ENCODE measurements around the gene STX5.
"Not testable (repeated sequence)": the region's sequence is repeated elsewhere in the genome, so short reads cannot be mapped to it uniquely, and the experiment has no call there.

Gene STX5, protein sequence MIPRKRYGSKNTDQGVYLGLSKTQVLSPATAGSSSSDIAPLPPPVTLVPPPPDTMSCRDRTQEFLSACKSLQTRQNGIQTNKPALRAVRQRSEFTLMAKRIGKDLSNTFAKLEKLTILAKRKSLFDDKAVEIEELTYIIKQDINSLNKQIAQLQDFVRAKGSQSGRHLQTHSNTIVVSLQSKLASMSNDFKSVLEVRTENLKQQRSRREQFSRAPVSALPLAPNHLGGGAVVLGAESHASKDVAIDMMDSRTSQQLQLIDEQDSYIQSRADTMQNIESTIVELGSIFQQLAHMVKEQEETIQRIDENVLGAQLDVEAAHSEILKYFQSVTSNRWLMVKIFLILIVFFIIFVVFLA

DNA sequence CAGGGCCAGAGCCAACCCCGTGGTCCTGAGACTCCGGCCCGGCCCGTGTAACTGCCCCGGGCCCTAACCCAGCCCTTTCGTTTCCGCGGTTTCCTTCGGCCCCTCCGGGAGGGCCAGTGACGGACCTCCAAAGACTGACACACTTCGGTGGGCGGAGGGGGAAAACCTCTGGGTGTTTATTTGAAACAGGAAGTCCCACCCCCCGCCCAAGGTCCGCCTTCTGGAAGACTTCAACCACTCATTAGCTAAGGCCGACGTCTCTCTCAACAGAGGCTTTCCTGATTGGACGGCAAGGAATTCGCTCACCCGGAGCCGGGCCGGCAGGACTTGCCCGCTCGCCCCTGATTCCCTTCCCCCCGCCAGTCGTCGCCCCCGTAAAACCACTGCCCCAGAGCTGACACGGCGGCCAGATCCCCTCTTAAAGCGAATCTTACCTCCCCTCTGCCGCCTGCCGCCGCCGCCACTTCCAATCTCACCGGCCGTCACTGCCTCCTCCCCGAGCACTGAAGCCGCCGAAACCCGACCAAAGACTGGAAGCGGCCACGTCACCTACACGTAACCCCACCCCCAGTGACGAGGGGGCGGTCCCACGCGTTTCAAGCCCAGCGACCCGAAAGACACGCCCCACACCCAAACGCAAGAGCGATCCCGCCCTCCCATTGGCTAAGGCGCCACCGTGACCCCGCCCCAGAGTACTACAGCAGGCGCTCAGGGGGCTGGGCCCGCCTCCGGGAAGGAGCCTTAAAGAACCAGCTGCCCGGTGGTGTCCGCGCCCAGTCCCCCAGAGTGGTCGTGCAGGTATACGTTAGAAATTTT lies at the start of gene STX5:
Gene STX5 (minus strand): TSS at position 532 of the 816 bp plus-strand sequence. CDS start 808 bp downstream, outside the sequence.
- DNase-seq = peak; percentile 99

DNA sequence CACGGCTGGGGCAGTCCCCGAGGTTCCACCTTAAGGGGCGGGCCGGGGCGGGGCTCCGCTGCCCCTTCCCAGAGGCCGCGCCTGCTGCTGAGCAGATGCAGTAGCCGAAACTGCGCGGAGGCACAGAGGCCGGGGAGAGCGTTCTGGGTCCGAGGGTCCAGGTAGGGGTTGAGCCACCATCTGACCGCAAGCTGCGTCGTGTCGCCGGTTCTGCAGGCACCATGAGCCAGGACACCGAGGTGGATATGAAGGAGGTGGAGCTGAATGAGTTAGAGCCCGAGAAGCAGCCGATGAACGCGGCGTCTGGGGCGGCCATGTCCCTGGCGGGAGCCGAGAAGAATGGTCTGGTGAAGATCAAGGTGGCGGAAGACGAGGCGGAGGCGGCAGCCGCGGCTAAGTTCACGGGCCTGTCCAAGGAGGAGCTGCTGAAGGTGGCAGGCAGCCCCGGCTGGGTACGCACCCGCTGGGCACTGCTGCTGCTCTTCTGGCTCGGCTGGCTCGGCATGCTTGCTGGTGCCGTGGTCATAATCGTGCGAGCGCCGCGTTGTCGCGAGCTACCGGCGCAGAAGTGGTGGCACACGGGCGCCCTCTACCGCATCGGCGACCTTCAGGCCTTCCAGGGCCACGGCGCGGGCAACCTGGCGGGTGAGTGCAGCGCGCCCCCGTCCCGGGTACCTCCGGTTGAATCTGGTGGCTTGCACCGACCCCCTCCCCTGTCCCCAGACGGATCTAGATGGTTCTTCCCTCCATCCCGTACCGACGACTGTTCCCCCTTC lies 49.1 kb upstream of the STX5 start, which contains the start of gene SLC3A2:
Gene SLC3A2 (plus strand): TSS at position 94 of the 776 bp plus-strand sequence. CDS start 128 bp downstream, at position 222.
- DNase-seq = peak; percentile 89

DNA sequence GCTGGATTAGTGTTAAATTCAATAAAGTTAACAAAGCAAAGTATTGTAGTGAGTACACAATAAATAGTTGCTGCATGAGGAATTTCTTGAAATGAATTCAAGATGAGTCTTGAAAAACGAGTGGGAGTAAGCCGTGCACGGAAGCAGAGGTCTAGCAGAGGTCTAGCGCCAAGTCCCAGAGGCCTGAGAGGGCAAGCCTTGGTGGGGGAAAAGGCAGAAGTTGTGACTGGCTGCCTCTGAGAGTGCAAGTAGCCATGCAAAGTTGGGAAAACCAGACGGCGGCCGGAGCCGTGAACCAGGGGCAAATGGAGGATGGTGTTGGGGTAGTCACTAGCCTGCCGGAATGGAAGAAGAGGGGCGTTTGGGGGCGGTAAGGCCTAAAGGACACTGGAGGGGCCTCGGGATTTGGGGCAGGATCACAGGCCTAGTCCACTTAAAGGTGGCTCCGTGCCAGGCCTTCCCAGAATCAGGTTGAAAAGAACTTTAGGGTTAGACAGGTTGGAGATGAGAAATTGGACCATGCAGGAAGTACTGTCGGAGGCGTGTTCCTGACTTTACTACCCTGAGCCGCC lies 48.5 kb upstream of the STX5 start:
- DNase-seq = no peak

DNA sequence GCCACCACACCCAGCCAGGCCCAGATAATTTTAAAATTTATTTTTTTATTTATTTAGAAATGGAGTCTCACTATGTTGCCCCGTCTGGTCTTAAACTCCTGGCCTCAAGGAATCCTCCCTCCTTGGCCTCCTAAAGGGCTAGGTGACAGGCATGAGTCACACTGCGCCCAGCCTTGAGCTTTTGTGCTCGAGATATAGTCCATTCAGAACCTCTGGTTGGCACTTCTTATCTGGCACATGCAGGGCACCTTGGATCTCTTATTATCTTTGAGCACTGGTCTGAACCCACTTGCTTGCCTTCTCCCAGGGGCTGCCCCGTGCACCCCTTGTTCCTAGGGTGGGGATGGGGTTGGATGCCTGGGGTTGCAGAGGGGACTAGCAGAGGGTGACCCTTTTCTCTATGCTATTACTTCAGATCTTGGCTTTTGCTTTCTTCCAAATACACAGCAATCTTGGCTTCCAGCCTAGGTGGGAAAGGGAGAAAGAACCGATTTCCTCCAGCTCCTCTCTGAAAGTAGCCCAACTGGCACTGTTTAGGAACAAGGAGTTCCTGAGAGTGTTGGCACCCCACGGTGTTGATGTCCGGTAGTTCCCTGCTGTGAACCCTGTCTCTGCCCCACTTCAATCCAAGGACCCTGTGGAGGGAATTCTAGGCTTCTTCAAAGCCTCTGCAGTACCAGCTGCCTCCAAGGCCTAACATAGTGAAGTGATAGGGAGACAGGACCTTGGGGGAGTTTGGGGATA lies 47.6 kb upstream of the STX5 start:
- no peak for DNase-seq

DNA sequence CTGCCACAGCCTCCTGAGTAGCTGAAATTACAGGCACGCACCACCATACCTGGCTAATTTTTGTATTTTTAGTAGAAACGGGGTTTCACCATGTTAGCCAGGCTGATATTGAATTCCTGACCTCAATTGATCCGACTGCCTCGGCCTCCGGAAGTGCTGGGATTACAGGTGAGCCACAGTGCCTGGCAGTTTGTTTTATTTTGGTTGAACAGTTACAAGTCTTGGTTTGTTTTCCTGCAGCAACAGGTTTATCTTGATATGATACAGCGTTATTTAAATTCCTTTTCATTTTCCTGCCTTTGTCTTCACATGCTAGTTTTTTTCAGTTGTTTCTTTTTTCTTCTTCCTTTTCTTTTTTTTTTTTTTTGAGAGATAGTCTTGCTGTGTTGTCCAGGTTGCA lies 44.9 kb upstream of the STX5 start:
- no peak for DNase-seq

DNA sequence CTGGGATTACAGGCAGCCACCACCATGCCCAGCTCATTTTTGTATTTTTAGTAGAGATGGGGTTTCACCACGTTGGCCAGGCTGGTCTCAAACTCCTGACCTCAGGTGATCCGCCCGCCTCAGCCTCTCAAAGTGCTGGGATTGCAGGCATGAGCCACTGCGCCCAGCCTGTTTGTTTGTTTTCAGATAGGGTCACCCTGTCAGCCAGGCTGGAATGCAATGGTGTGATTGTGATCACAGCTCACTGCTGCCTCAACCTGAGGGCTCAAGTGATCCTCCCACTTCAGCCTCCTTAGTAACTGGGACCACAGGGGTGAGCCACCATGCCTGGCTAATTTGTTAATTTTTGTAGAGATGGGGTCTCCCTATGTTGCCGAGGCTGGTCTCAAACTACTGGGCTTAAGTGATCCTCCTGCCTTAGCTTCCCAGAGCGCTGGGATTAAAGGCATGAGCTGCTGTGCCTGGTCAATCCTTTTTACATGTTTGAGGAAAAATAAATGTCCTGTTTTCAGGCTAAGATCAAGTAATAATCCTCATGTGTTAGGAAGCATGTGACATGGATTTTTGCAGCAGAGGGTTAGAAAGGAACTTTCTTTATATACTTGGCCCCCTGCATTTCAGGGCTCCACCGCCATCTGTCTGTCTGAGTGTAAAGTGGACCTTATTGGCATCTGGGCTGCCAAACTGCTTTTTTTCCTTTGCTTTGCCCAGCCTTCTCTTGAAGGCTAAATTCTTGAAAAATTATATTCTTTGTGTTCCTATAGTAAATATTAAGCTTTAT lies 44.0 kb upstream of the STX5 start:
- no peak for DNase-seq

DNA sequence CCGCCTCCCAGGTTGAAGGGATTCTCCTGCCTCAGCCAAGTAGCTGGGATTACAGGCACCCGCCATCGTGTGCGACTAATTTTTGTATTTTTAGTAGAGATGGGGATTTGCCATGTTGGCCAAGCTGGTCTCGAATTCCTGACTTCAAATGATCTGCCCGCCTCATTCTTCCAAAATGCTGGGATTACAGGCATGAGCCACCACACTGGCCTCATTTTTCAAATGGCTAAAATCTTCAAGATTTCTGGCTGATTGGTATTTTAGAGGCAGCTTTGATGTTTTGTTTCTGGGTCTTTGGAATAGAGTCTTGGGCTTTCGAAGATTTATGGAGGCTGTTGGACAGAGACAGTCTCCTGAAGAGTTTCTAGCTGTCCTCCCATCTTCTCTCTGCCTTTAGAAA lies 43.0 kb upstream of the STX5 start:
- DNase-seq = no peak

DNA sequence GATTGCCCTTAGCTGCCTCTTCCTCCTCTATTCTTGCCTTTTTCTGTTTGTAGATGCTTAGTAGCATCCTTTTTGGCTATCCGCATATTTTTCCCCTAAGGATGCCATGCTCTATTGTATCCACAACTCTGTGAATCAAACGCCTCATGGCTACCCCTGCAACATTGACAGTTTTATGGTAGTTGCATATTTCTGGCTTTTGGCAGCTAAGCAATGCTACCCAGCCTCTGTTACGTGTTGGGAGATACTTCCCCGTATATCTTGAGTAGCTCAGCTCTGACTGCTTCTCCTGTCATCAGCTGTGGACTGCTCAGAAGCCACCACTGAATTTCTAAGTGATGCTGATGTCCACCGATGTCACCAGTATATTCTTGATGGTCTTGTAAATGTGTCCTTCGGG lies 33.8 kb upstream of the STX5 start:
- DNase-seq = no peak

DNA sequence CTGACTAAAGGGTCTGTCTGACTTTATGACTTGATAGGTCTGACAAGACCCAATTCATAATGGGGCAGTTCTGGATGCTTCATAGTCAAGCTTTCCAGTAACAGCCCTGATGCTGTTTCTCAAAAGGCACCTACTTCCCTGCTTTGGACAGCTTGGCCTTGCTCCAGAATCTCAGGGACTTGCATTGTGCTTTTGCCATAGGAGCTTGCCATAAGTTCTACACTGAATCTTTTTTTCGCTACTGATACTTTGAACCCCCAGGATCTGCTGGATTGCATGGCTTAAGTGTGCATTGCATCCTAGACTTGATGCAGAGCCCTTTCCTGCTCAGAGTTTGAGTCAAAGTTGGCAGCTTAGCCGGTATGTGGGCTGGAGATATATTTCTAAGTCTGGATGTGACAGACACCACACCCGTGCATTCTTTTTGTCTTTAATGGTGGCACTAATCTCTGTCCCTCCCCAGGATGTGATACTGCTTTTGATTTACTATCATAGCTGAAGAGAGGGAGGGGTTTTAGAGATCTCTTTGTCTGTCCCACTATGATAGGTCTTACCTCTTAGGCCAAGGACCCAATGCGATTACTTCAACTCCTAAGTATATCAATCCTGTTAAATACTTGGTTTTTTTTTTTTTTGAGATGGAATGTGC lies 32.0 kb upstream of the STX5 start:
- no peak for DNase-seq

DNA sequence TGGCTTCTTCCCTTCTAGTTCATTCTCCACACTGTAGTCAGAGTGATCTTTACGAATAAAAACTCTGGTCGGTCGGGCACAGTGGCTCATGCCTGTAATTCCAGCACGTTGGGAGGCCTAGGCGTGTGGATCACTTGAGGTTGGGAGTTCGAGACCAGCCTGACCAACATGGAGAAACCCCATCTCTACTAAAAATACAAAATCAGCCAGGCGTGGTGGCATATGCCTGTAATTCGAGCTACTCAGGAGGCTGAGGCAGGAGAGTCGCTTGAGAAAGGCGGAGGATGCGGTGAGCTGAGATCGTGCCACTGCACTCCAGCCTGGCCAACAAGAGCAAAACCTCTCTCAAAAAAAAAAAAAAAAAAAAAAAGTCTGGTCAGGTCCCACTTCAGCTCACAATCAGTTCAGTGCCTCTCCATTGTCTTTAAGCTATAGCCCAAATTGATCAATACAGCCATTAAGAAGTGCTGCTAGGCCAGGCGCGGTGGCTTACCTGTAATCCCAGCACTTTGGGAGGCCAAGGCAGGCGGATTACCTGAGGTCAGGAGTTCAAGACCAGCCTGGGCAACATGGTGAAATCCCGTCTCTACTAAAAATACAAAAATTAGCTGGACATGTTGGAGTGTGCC lies 29.8 kb upstream of the STX5 start:
- not testable (repeated sequence) for DNase-seq

DNA sequence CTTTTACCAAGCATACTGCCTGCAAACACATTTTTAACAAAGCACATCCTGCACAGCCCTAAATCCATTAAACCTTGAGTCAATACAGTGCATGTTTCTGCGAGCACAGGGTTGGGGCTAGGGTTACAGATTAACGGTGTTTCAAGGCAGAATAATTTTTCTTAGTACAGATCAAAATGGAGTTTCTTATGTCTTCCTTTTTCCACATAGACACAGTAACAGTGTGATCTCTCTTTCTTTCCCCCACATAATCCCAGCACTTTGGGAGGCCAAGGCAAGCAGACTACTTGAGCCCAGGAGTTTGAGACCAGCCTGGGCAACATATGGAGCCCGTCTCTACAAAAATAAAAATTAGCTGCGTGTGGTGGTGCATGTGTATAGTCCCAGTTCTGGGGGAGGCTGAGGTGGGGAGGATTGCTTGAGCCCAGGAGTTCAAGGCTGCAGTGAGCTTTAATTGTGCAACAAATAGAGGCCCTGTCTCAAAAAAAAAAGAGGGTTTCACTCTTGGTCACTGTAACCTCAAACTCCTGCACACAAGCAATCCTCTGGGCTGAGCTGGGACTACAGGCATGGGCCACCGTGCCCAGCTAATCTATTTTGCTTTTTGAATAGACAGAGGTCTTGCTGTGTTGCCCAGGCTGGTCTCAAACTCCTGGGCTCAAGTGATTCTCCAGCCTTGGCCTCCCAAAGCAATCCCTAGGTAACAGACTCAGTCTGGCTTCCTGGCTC lies 29.1 kb upstream of the STX5 start:
- DNase-seq = no peak

DNA sequence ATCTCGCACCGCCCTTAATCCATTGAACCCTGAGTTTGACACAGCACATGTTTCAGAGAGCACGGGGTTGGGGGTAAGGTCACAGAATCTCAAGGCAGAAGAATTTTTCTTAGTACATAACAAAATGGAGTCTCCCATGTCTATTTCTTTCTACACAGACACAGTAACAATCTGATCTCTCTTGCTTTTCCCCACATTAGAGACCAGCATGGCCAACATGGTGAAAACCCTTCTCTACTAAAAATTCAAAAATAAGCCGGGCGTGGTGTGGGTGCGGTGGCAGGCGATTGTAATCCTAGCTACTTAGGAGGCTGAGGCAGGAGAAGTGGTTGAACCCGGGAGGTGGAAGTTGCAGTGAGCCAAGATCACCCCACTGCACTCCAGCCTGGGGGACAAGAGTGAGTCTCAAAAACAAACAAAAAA lies 27.4 kb upstream of the STX5 start:
- not testable (repeated sequence) for DNase-seq

DNA sequence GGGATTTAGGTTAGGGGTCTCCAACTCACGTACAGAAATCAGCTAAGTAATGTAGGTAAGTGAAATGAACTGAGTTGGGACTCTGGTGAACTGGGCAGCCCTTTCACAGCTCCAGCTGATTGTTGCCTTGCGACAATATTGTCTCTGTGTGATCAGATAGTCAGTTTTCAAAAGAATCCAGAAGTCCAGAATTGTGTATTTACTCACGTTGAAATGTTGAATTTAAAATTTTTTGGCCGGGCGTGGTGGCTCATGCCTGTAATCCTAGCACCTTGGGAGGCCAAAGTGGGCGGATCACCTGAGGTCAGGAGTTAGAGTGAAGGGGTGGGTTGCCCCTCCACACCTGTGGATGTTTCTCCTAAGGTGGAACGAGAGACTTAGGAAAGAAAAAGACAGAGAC lies 26.4 kb upstream of the STX5 start:
- no peak for DNase-seq

DNA sequence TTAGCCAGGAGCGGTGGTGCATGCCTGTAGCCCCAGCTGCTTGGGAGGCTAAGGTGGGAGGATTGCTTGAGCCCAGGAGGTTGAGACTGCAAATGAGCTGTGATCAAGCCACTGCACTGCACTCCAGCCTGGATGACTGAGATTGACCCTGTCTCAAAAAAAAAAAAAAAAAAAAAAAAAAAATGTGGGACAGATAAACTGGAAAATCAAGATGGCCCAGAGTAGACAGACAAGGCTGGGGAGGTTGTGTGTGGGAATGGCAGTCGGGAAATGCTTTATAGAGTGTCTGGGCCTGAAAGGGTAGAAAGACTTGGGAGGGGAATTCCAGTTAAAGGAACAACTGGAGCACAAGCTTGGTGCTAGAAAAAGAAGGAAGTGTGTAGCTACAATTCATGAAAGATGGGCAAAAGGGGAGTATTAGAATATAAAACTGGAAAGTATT lies 25.7 kb upstream of the STX5 start:
- DNase-seq = no peak

DNA sequence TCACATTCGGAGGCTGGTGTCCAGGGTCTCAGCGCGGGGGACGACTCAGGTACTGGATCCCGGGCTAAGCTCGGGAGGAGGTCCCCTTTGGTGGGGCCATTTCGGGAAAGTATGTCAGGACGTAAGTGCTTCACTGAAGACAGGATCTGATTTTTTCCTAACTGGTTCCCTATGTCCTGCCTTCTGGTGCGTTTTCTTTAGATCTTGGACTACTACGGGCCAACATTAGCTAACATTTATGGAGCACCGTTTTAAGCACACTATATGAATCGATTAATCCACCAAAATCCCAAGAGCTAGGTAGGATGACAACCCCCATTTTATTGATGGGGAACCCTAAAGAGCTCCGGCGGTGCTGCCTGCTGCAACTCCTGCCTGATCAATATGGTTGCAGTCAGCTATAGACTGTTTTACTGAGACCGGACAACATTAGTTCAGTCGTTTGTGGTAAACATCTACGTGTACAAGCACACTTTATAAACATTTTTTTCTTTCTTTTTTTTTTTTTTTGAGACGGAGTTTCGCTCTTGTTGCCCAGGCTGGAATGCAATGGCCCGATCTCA lies 24.6 kb upstream of the STX5 start:
- no peak for DNase-seq

DNA sequence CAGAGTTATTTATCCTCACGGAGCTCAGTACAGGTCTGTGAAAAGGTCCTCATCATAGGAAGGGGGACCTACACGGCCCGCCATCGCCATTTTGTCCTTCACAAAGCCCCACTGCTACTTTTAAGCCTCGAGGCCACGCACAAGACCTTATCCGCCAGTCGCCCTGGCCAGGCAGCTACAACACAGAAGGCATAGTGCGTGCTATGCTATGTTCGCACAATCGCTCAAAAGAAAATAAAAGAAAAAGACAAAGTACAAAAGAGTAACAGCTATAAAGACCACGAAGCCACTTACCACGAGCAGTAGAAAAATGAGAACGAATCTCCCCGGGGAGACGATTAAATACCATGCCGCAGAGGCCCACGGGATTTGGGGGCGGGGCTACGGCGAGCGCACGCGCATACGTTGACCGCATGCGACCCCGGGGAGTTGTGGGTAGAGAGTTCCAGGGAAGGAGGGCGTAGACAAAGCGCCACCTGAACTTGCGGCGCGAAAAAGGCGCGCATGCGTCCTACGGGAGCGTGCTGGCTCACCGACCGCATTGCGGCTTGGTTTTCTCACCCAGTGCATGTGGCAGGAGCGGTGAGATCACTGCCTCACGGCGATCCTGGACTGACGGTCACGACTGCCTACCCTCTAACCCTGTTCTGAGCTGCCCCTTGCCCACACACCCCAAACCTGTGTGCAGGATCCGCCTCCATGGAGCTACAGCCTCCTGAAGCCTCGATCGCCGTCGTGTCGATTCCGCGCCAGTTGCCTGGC lies 23.9 kb upstream of the STX5 start:
- DNase-seq = peak; percentile 97

DNA sequence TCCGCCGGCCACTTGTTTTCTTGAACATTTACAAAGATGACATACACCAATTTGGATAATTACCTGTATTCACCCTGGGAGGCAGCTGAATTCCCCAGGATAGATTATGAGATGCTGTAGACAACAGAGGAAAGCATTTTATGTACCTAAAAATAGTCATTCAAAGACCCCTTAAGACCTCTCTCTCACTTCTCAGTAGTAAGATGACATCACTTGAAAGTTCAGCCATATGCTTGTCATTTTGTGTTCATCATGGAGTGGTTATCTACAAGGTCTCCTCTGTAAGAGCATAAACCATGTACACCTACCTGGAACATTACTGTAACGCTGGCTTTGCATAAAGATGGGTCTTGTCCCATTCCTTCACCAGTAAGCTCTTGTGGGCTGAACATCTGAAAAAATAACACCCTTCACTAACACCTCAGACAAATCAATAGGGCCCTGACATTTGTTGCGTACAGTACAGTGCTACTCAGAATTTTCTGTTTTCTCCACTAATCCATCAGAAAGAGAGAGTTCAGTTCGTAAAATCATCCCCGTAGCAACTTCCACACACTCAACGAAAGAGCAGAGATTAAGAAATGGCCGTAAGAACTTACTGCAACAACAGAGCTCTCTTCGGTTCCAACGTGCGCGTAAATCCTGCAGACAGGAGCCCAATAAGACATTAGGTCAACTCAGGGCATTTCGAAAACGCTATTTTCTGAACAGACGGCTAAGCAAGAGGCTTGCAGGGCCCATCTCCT lies 23.1 kb upstream of the STX5 start:
- DNase-seq = no peak

All from NCI-H1105 (cell line).